ENCODE results near the gene ZNF19.

DNA sequence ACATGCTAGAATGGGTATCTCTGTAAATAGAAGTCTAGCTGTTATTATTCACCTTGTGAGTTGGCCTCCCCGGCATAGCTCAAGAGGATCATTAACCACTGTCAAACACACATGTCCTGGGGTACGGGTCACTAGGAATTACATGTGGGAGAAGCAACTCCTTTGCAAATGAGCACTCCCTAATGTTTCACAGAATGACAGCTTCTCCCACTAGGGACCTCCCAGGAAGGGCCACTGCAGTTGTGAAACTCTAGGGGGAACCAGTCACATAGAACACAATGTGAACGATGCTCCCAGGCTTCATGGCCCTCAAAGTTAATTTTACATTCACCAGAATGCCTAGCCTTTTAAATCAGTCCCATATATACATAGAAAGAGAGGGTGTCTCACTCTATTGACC lies 12.4 kb upstream of the ZNF19 start:
- TF ChIP-seq EZH2 (optimal IDR thresholded peaks at IDR 0.05; ENCODE audit: low read depth, low read length) (no peak), EZH2phosphoT487 (IDR thresholded peaks at IDR 0.05; ENCODE audit: low read length) (no peak), CTCF (IDR thresholded peaks at IDR 0.05; ENCODE audit: low read length) (peak; percentile 12)
